GM21717 (cell line): Measurements from ENCODE around the gene MYCBPAP.

Source experiments
- ATAC-seq: cut with Tn5 transposase; IDR thresholded peaks from one replicate; pipeline ENCODE4 v1.9.1; 2021; ENCODE audit warnings: mild to moderate bottlenecking, moderate library complexity; ENCODE audit not compliant: unreplicated experiment

MYCBPAP gene

DNA sequence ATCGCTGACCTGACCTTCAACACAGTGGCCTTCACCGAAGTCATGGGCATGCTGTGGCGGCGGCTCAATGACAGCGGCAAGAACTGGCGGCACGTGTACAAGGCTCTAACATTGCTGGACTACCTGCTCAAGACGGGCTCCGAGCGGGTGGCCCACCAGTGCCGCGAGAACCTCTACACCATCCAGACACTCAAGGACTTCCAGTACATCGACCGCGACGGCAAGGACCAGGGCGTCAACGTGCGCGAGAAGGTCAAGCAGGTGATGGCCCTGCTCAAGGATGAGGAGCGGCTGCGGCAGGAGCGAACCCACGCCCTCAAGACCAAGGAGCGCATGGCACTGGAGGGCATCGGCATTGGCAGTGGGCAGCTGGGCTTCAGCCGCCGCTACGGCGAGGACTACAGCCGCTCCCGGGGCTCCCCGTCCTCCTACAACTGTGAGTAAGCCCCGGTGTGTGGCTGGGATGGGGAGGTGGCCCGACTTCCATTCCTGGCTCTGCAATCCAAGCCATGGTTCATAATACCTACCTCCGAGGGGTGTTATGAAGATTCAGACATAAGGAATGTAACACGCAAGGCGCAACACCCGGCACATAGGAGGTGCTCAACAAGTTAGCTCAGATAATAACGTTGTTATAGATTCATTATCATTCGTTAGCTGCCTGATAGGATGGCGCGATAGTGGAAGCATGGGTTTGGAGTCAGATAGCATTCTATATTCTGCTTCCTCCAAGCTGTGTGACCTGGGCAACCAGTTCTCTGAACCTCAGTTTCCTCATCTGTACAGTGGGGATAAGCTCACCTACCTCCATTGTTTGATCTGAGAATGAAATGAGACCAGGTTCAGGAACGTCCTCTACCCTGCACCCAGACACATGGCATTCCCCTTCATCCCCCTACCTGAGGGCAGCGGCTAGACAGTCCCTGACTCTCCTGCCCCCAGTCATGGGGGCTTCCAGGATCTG is 28.7 kb downstream of the MYCBPAP start:
- no peak for ATAC-seq

DNA sequence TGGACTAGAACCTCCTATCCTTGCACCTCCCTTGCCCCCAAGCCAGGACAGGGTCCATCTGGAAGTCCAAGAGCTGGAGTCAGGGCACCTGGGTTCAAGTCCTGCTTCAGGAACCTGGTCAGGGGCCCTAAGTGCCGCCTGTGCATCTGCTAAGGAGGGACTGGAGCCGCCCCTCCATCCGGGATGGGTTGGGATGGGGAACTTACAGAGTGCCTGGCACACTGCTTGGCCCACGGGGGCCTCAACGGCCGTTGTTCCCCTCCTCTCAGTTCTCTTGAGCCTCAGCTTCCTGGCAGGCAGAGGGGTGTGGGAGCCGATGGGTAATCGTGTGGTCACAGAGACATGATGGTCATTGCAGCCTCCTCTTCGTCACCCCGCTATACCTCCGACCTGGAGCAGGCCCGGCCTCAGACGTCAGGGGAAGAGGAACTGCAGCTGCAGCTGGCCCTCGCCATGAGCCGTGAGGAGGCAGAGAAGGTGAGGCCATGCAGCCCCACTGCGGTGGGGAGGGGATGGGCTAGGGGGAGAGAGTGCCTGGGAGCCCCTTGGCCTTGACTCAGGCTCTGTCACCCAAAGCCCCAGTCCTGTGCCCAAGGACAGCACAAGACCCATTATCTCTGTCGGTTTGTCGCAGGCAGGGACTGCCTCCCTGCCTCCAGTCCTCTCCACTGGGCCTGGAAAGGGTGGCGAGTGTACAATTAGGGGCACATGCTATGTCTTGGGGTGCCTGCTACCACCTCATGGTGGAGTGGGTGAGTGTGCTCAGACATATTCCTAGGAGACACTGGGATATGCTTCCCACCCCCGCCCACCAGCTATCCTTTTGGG is 29.7 kb downstream of the MYCBPAP start:
- ATAC-seq, result no peak

DNA sequence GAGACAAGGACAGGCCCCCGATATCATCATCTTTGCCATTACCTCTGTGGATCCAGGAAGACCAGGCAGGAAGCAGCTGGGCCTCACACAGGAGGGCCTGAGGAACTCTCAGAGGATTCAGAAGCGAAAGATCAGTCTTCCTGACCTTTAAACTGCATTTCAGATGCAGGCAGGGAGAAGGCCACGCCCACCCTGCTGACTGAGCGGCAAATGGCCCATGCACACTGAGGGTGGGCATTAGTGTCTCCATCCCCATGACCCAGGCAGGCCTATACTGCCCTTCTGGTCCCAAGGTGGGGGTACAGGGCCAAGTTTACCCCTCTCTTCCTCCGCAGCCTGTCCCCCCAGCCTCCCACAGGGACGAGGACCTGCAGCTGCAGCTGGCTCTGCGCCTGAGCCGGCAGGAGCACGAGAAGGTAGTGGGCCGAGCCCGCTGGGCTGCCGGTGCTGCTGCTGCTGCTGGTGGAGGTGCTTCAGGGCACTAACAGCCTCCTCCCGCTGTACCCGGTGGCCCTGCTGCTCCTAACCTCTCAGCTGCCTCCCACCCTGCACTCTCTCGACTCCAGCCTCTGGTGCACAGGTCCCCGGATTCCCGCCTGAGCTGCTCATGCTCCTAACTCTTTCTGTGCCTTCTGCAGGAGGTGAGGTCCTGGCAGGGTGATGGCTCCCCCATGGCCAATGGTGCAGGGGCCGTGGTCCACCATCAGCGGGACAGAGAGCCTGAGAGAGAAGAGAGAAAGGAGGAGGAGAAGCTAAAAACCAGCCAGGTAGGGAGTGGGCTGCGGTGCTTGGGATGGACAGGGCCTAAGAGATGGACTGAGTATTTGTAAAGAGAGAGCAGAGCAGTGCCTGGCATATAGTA is 30.5 kb downstream of the MYCBPAP start:
- no peak for ATAC-seq

DNA sequence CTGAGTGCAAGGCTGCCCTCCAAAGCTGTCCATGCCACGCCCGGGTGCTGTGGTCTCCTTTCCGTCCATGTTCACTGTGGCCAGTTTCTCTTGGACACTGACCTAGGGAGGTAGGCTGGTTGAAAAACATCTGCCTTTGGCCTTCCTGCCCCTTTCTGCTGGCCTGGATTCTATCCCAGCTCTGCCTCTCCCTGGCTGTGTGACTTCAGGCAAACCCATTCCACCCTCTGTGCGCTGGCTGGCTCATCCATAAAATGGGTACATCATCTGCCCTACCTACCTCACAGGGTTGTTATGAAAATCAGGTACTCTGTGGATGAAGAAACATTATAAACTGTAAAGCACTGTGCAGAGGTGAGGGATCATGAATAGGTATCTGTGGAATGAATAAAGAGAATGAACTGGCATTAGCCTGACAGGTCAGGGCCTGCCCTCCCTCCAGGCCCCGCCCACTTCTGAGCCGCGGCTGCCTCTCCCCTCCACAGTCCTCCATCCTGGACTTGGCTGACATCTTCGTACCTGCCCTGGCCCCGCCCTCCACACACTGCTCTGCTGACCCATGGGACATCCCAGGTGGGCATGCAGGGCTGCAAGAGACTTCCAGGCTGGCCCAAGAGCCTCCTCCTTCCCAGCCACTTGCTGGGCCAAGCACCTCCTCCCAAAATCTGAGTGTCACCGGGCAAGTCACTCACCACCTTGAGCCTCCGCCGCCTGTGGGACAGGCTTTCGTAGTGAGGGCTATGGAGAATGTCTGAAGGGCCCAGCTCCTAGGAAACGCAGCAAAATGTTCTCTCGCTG is 31.7 kb downstream of the MYCBPAP start:
- no peak for ATAC-seq

GRCh38 chr17:50540560-50541401 is 32.5 kb downstream of the MYCBPAP start:
- no peak for ATAC-seq

- no peak for ATAC-seq
These were observed 33.1 kb downstream of the MYCBPAP start for GRCh38 chr17:50541402-50541715.

- peak; percentile 73 for ATAC-seq
These were observed 33.8 kb downstream of the MYCBPAP start for GRCh38 chr17:50541716-50542688.

DNA sequence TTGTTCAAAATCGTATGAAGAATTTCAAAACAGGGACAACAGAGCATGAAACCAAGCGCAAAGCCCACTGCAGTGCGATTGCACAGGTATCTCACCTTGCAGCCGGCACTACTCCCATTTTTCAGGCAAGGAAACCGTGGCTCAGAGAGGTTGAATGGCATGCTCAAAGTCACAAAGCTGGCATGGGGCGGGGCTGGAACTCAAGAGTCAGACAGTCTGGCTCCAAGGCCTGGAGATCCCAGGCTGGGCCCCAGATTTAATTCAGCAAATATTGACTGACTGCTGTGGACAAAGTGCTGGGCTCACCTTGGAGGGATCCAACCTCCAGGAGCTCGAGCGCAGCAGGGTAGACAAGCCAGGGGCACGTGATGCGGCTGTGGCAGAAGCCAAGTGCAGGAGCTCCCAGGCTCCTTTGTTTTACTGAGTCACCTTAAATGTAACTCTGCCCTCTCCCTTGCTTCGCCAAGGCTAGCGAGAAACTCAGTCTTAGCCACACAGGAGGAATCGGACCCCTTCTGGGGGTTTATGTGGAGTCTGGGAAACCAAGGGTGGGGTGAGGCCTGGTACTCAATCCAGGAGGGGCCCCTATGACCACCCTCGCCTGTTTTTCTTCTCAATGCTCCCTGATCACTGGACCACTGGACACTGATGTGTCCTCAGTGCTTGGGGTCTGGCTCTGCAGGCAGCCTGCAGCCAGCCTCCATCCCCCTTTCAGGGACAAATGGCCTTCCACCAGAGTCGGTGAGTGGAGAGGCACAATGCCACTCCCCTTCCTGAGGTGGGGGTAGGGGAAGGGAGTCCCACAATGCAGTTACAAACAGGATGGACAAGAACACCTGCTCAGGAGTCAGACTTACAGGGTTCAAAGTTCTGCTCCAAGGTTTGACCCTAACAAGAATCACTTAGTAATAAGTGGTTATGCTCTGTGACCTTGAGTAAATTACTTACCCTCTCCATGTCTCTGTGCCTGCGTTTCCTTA is 34.8 kb downstream of the MYCBPAP start:
- no peak for ATAC-seq

- no peak for ATAC-seq
These were observed 36.3 kb downstream of the MYCBPAP start for GRCh38 chr17:50544516-50544915.

DNA sequence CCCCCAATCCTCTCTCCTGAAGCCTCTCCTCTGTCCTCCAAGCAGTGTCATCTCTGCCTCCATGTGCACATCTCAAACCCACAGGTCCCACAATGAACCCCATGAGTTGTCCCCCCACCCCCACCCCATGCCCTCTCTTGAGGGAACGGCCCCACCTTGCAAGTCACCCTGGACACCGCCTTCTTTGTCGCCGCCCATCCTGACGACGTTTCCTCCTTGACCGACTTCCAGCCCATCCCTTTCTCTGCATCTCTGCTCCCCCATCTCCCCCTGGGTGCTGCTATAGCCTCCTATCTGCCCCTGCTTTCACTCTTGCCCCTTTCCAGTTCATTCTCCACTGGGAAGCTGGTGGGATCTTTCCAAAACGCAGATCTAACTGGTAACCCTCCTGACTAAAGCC is 37.1 kb downstream of the MYCBPAP start:
- no peak for ATAC-seq

DNA sequence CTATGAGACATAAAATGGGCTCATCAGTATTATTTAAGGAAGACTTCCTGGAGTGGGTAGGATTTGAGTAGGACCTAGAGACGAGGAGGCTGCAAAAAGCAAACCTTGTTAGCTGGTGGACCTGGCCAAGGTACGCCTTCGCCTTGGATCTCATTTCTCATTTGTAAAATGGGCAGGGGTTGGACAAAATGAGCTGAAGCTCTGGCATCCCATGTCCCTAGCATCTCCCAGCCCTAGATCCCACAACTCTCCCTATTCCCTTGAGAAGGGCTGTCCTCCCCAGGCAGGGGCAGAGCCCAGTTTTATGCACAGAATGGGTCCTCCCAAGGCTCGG is 38.4 kb downstream of the MYCBPAP start:
- no peak for ATAC-seq

DNA sequence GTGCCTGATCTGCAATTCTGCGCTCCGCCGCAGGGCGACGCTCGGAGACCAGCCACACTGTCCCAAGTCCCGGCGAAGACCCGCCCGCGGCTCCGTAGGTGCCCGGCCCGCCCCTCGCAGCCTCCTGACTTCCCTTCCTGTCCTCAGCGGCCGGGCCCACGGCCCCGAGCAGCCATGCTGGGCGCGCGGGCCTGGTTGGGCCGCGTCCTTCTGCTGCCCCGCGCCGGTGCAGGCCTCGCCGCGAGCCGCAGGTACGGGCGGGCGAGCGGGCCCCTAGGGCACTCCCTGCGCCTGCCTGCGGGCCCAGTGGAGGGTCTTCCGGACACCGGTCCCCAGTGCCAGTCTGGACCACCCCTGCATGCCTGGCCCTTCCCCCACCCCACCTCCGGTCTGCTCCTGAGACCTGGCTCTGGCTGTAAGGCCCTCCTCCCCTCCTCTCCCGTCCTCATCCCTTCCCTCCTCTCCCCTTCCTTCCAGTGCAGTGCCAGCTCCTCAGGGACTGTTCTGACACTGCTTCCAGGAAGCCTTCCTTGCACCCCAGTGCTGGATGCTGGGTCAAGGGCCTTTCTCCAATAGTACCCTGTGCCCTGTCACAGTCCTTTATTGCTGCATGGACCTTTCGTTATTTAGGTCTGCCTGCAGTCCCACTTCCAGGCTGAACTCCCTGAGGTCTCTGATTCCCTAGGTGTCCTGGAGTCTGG is 38.9 kb downstream of the MYCBPAP start, which contains the start of gene SPATA20:
SPATA20 (plus strand) TSS at position 140 of the 701 bp plus-strand sequence; CDS start at position 175, 35 bp downstream.
- ATAC-seq, result peak; percentile 65

- no peak for ATAC-seq
These were observed 39.5 kb downstream of the MYCBPAP start for GRCh38 chr17:50547736-50548083.

DNA sequence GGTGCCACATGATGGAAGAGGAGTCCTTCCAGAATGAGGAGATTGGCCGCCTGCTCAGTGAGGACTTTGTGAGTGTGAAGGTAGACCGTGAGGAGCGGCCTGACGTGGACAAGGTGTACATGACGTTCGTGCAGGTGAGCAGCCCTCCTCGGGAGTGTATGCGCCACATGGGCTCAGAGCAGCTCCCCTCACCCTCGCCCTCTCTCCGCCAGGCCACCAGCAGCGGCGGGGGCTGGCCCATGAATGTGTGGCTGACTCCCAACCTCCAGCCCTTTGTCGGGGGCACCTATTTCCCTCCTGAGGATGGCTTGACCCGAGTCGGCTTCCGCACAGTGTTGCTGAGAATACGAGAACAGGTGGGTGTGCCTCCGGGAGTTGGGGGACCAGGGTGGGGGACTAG is 40.6 kb downstream of the MYCBPAP start:
- ATAC-seq, result no peak

GRCh38 chr17:50549256-50549941 is 41.2 kb downstream of the MYCBPAP start:
- ATAC-seq, result no peak

DNA sequence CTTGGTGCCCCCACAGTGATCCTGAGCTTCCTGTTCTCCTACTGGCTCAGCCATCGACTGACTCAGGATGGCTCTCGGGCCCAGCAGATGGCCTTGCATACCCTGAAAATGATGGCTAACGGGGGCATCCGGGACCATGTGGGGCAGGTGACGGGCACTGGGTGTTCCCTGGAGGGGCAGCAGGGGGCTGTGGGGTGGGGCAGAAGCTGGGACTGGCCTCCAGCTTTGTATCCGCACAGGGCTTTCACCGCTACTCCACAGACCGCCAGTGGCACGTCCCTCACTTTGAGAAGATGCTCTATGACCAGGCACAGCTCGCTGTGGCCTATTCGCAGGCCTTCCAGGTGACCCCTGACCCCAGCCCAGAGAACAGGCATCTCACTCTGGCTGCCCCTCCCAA is 41.7 kb downstream of the MYCBPAP start:
- no peak for ATAC-seq
